Measurements from ENCODE around the gene CCDC12.

DNA sequence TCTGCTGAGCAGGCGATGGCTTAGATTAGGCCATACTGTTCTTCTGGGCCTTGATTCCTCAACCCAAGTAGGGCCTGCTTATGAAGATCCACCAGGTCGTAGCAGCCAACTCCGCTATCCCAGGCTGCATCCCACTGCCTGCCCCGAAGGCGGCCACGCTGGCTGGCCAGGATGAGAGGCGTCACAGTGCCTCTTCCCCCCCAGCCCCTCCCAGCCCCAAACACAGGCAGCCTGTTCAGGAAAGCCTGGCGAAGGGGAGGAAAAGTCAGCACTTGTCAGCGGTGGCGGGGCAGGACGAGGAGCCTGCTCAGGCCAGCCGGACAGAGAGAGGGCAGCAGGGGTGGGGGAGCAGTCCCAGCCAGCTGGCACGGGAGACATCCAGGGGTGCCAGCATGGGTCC lies 87.8 kb downstream of the CCDC12 start:
- TF ChIP-seq POLR2A (IDR thresholded peaks at IDR 0.05) = no peak
- TF ChIP-seq, protein P1, sequence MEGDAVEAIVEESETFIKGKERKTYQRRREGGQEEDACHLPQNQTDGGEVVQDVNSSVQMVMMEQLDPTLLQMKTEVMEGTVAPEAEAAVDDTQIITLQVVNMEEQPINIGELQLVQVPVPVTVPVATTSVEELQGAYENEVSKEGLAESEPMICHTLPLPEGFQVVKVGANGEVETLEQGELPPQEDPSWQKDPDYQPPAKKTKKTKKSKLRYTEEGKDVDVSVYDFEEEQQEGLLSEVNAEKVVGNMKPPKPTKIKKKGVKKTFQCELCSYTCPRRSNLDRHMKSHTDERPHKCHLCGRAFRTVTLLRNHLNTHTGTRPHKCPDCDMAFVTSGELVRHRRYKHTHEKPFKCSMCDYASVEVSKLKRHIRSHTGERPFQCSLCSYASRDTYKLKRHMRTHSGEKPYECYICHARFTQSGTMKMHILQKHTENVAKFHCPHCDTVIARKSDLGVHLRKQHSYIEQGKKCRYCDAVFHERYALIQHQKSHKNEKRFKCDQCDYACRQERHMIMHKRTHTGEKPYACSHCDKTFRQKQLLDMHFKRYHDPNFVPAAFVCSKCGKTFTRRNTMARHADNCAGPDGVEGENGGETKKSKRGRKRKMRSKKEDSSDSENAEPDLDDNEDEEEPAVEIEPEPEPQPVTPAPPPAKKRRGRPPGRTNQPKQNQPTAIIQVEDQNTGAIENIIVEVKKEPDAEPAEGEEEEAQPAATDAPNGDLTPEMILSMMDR (IDR thresholded peaks at IDR 0.05) = no peak

Measured in thyroid gland (tissue), 4 donors.